Cardiac fibroblast (primary cell): Measurements from ENCODE around the gene ZNF775.
A peak's percentile ranks its signal among the peaks of the same experiment; 100 is the strongest.

ENCODE experiments used
- DNase-seq, 2 donors: peaks; one replicate each; pipeline versions ENCODE4 v3.0.0 to v3.0.0-alpha.2; 2010; ENCODE audit warnings: low read depth in 2 of 2
- H3K4me3 ChIP-seq, 2 donors: replicated peaks in 1 of 2; 1 replicate in 1 of 2; 2 replicates in 1 of 2; pipeline ENCODE4 v1.5.1; 2011; ENCODE audit warnings: low read depth in 2 of 2, low read length in 2 of 2, mild to moderate bottlenecking in 2 of 2, moderate library complexity in 1 of 2
- CTCF ChIP-seq: IDR thresholded peaks from one replicate; pipeline ENCODE4 v1.5.1; 2011; ENCODE audit warnings: low read depth, mild to moderate bottlenecking, low read length, inconsistent platforms

The ZNF775 gene

GRCh38 chr7:150380463-150380862, 1.3 kb downstream of the ZNF775 start:
- no peak for DNase-seq
- peak overlapping the region in 1 of 2 donors; percentile 84 for H3K4me3 ChIP-seq
- TF ChIP-seq CTCF = no peak

GRCh38 chr7:150381096-150381495, 2.0 kb downstream of the ZNF775 start:
- H3K4me3 ChIP-seq = no peak overlapping the region
- no peak for DNase-seq
- no peak for TF ChIP-seq CTCF

- no peak overlapping the region for H3K4me3 ChIP-seq
- DNase-seq = no peak
- TF ChIP-seq CTCF = no peak
Measured at GRCh38 chr7:150381785-150382122, 2.6 kb downstream of the ZNF775 start.

- DNase-seq = no peak
- TF ChIP-seq CTCF = no peak
- no peak overlapping the region for H3K4me3 ChIP-seq
Measured at GRCh38 chr7:150382123-150382843, 3.2 kb downstream of the ZNF775 start.

- no peak for DNase-seq
- no peak for TF ChIP-seq CTCF
- no peak overlapping the region for H3K4me3 ChIP-seq
Measured at GRCh38 chr7:150382844-150383225, 3.7 kb downstream of the ZNF775 start.

GRCh38 chr7:150383710-150384397, 4.7 kb downstream of the ZNF775 start:
- H3K4me3 ChIP-seq = no peak overlapping the region
- TF ChIP-seq CTCF = no peak
- DNase-seq = no peak
